Measurements from ENCODE around the gene NEK4. TPM values are rescaled to one million over a fixed set of nuclear protein-coding genes. Genes with fewer than 3 reads are reported as not detected.

Gene NEK4
- total and polyA plus RNA-seq, 2 of the 13 experiments (the other 11 are each of a cell fraction or from before 2014, with no cell fraction given), result 16.5 to 38.0 TPM

- TF ChIP-seq, protein P1, sequence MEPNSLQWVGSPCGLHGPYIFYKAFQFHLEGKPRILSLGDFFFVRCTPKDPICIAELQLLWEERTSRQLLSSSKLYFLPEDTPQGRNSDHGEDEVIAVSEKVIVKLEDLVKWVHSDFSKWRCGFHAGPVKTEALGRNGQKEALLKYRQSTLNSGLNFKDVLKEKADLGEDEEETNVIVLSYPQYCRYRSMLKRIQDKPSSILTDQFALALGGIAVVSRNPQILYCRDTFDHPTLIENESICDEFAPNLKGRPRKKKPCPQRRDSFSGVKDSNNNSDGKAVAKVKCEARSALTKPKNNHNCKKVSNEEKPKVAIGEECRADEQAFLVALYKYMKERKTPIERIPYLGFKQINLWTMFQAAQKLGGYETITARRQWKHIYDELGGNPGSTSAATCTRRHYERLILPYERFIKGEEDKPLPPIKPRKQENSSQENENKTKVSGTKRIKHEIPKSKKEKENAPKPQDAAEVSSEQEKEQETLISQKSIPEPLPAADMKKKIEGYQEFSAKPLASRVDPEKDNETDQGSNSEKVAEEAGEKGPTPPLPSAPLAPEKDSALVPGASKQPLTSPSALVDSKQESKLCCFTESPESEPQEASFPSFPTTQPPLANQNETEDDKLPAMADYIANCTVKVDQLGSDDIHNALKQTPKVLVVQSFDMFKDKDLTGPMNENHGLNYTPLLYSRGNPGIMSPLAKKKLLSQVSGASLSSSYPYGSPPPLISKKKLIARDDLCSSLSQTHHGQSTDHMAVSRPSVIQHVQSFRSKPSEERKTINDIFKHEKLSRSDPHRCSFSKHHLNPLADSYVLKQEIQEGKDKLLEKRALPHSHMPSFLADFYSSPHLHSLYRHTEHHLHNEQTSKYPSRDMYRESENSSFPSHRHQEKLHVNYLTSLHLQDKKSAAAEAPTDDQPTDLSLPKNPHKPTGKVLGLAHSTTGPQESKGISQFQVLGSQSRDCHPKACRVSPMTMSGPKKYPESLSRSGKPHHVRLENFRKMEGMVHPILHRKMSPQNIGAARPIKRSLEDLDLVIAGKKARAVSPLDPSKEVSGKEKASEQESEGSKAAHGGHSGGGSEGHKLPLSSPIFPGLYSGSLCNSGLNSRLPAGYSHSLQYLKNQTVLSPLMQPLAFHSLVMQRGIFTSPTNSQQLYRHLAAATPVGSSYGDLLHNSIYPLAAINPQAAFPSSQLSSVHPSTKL (CRISPR knock-in tag; IDR thresholded peaks at IDR 0.05), result peak; percentile 92
- TF ChIP-seq KAT8 (CRISPR knock-in tag; IDR thresholded peaks at IDR 0.05) (peak; percentile 37; the same call in 1 of the 2 replicates), ZNF331 (CRISPR knock-in tag; IDR thresholded peaks at IDR 0.05) (peak; percentile 79), ZFP36 (IDR thresholded peaks at IDR 0.05; ENCODE audit: borderline replicate concordance, low read depth, low read length, partially characterized antibody) (no peak), HNRNPK (IDR thresholded peaks at IDR 0.05; ENCODE audit: low read depth, low read length, poor library complexity, severe bottlenecking) (no peak), ZNF253 (CRISPR knock-in tag; IDR thresholded peaks at IDR 0.05; ENCODE audit: borderline replicate concordance) (no peak), ZNF557 (CRISPR knock-in tag; IDR thresholded peaks at IDR 0.05) (peak; percentile 89; the same call in 1 of the 2 replicates), CHD4 (IDR thresholded peaks at IDR 0.05; ENCODE audit: borderline replicate concordance, low read length) (no peak; the same call in 1 of the 2 replicates), MXD4 (CRISPR knock-in tag; IDR thresholded peaks at IDR 0.05) (peak; percentile 95), POLR2AphosphoS5 (IDR thresholded peaks at IDR 0.05; ENCODE audit: low read depth, low read length) (peak; percentile 74), ATRX (CRISPR knock-in tag; IDR thresholded peaks at IDR 0.05; ENCODE audit: borderline replicate concordance) (no peak), ZNF12 (CRISPR knock-in tag; IDR thresholded peaks at IDR 0.05) (0 out of 2 replicates have a peak, but pooled peaks have one; percentile 30)
- TF ChIP-seq, protein P2, sequence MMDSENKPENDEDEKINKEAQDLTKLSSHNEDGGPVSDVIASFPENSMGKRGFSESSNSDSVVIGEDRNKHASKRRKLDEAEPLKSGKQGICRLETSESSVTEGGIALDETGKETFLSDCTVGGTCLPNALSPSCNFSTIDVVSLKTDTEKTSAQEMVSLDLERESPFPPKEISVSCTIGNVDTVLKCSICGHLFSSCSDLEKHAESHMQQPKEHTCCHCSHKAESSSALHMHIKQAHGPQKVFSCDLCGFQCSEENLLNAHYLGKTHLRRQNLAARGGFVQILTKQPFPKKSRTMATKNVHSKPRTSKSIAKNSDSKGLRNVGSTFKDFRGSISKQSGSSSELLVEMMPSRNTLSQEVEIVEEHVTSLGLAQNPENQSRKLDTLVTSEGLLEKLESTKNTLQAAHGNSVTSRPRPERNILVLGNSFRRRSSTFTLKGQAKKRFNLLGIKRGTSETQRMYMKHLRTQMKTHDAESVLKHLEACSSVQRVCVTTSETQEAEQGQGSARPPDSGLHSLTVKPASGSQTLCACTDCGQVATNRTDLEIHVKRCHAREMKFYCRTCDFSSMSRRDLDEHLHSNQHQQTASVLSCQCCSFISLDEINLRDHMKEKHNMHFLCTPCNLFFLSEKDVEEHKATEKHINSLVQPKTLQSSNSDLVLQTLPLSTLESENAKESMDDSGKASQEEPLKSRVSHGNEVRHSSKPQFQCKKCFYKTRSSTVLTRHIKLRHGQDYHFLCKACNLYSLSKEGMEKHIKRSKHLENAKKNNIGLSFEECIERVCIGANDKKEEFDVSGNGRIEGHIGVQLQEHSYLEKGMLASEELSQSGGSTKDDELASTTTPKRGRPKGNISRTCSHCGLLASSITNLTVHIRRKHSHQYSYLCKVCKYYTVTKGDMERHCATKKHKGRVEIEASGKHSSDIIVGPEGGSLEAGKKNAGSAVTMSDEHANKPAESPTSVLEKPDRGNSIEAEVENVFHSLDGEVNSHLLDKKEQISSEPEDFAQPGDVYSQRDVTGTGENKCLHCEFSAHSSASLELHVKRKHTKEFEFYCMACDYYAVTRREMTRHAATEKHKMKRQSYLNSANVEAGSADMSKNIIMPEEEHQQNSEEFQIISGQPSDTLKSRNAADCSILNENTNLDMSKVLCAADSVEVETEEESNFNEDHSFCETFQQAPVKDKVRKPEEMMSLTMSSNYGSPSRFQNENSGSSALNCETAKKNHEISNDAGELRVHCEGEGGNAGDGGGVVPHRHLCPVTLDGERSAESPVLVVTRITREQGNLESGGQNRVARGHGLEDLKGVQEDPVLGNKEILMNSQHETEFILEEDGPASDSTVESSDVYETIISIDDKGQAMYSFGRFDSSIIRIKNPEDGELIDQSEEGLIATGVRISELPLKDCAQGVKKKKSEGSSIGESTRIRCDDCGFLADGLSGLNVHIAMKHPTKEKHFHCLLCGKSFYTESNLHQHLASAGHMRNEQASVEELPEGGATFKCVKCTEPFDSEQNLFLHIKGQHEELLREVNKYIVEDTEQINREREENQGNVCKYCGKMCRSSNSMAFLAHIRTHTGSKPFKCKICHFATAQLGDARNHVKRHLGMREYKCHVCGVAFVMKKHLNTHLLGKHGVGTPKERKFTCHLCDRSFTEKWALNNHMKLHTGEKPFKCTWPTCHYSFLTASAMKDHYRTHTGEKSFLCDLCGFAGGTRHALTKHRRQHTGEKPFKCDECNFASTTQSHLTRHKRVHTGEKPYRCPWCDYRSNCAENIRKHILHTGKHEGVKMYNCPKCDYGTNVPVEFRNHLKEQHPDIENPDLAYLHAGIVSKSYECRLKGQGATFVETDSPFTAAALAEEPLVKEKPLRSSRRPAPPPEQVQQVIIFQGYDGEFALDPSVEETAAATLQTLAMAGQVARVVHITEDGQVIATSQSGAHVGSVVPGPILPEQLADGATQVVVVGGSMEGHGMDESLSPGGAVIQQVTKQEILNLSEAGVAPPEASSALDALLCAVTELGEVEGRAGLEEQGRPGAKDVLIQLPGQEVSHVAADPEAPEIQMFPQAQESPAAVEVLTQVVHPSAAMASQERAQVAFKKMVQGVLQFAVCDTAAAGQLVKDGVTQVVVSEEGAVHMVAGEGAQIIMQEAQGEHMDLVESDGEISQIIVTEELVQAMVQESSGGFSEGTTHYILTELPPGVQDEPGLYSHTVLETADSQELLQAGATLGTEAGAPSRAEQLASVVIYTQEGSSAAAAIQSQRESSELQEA (CRISPR knock-in tag; IDR thresholded peaks at IDR 0.05; ENCODE audit: not compliant biosample characterization), result no peak
- TF ChIP-seq, protein P3, sequence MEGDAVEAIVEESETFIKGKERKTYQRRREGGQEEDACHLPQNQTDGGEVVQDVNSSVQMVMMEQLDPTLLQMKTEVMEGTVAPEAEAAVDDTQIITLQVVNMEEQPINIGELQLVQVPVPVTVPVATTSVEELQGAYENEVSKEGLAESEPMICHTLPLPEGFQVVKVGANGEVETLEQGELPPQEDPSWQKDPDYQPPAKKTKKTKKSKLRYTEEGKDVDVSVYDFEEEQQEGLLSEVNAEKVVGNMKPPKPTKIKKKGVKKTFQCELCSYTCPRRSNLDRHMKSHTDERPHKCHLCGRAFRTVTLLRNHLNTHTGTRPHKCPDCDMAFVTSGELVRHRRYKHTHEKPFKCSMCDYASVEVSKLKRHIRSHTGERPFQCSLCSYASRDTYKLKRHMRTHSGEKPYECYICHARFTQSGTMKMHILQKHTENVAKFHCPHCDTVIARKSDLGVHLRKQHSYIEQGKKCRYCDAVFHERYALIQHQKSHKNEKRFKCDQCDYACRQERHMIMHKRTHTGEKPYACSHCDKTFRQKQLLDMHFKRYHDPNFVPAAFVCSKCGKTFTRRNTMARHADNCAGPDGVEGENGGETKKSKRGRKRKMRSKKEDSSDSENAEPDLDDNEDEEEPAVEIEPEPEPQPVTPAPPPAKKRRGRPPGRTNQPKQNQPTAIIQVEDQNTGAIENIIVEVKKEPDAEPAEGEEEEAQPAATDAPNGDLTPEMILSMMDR (CRISPR knock-in tag; IDR thresholded peaks at IDR 0.05), result no peak
Observed at GRCh38 chr3:52704611-52705437, 65.9 kb downstream of the NEK4 start (continued).

Data from HepG2 (cell line).